Colonic mucosa (tissue), 4 donors: ENCODE data around the gene SLC12A3. TPM values are rescaled to one million over a fixed set of nuclear protein-coding genes. Genes with fewer than 3 reads are reported as not detected.

Source experiments
- DNase-seq: peaks from one replicate; pipeline ENCODE4 v3.0.0-alpha.2; 2020
- H3K27ac ChIP-seq: fragments of 200-600 bp; one replicate; pipeline ENCODE4 v1.8.0; 2021
- H3K27me3 ChIP-seq: fragments of 200-600 bp; one replicate; pipeline ENCODE4 v1.8.0; 2021
- H3K36me3 ChIP-seq: fragments of 200-600 bp; one replicate; pipeline ENCODE4 v1.8.0; 2021
- H3K4me1 ChIP-seq: fragments of 200-600 bp; one replicate; pipeline ENCODE4 v1.8.0; 2021; ENCODE audit warnings: mild to moderate bottlenecking
- H3K4me3 ChIP-seq: fragments of 200-600 bp; one replicate; pipeline ENCODE4 v1.8.0; 2021
- H3K9ac ChIP-seq, 2 donors: one replicate each; pipeline ENCODE4 v1.7.0; 2013; ENCODE audit warnings: control low read depth in 2 of 2, low read depth in 2 of 2, low read length in 2 of 2
- H3K9me3 ChIP-seq: fragments of 200-600 bp; one replicate; pipeline ENCODE4 v1.8.0; 2021
- CTCF ChIP-seq: fragments of 200-600 bp; IDR thresholded peaks from one replicate; pipeline ENCODE4 v1.8.0; 2022; ENCODE audit warnings: antibody characterized with exemption, mild to moderate bottlenecking
- intact Hi-C: fragments of 100-400 bp; cut with DNase I; formaldehyde crosslinking; loops from one replicate; pipeline ENCODE4 v1.14.1; 2022
- total RNA-seq, 2 donors: library from RNA; stranded (reverse); fragmentation: NEBNext Ultra II Directional in 1 of 2; extraction: Animal tissue kit (Norgen Biotek cat#: 25700) in 1 of 2; gene quantifications; one replicate each; pipeline ENCODE4 v1.2.1, GENCODE V29; 2021
- donor health status: healthy.
- donor health status: DM: no; HTN: no; CAD: no.
- donor health status: DM: no; HTN: no; CAD: no.

Gene SLC12A3
- total RNA-seq, 2 donors from 2014 or later, result not detected

- H3K36me3 ChIP-seq, result no peaks in the 10 kb centered on the region
- no peak overlapping the region for H3K4me3 ChIP-seq
- DNase-seq, result no peak
- no peaks in the 10 kb centered on the region for H3K9me3 ChIP-seq
- H3K27ac ChIP-seq, result no peak overlapping the region
- no peaks in the 10 kb centered on the region for H3K27me3 ChIP-seq
- TF ChIP-seq CTCF, result no peak
- no peak overlapping the region for H3K9ac ChIP-seq
- no peaks in the 10 kb centered on the region for H3K4me1 ChIP-seq
- intact Hi-C loops, result no loop called here
Observed at GRCh38 chr16:56919099-56919800, 54.2 kb downstream of the SLC12A3 start.

- H3K27ac ChIP-seq, result no peak overlapping the region
- no peaks in the 10 kb centered on the region for H3K9me3 ChIP-seq
- no peak overlapping the region for H3K4me3 ChIP-seq
- no peaks in the 10 kb centered on the region for H3K4me1 ChIP-seq
- intact Hi-C loops, result no loop called here
- H3K9ac ChIP-seq, result no peak overlapping the region
- TF ChIP-seq CTCF, result no peak
- DNase-seq, result no peak
- H3K27me3 ChIP-seq, result no peaks in the 10 kb centered on the region
- H3K36me3 ChIP-seq, result no peaks in the 10 kb centered on the region
Observed at GRCh38 chr16:56921571-56921970, 56.6 kb downstream of the SLC12A3 start.

GRCh38 chr16:56923481-56924091 lies 58.6 kb downstream of the SLC12A3 start:
- Histone ChIP-seq H3K4me3 (no peak overlapping the region), H3K36me3 (no peaks in the 10 kb centered on the region), H3K9me3 (no peaks in the 10 kb centered on the region), H3K4me1 (no peaks in the 10 kb centered on the region), H3K27ac (no peak overlapping the region), H3K27me3 (no peaks in the 10 kb centered on the region), H3K9ac (no peak overlapping the region)
- intact Hi-C loops, result no loop called here
- no peak for DNase-seq
- TF ChIP-seq CTCF, result no peak

GRCh38 chr16:56927471-56927870 lies 62.5 kb downstream of the SLC12A3 start:
- Histone ChIP-seq H3K27me3 (no peaks in the 10 kb centered on the region), H3K27ac (no peak overlapping the region), H3K4me1 (peaks cover 4% of the 10 kb centered on the region), H3K36me3 (no peaks in the 10 kb centered on the region), H3K9ac (no peak overlapping the region), H3K9me3 (no peaks in the 10 kb centered on the region), H3K4me3 (no peak overlapping the region)
- intact Hi-C loops, result no loop called here
- no peak for TF ChIP-seq CTCF
- no peak for DNase-seq

GRCh38 chr16:56929639-56930038 lies 64.6 kb downstream of the SLC12A3 start:
- TF ChIP-seq CTCF, result no peak
- Histone ChIP-seq H3K9me3 (no peaks in the 10 kb centered on the region), H3K4me3 (no peak overlapping the region), H3K4me1 (peaks cover 4% of the 10 kb centered on the region), H3K27me3 (no peaks in the 10 kb centered on the region), H3K27ac (no peak overlapping the region), H3K9ac (no peak overlapping the region), H3K36me3 (no peaks in the 10 kb centered on the region)
- intact Hi-C loops, result loop anchor here (10.0 kb wide), 1 partner anchor 255 kb away; the partner anchor contains the start of genes PSME3IP1 and RSPRY1
- DNase-seq, result no peak
